ENCODE data around the gene TENT5A.

DNA sequence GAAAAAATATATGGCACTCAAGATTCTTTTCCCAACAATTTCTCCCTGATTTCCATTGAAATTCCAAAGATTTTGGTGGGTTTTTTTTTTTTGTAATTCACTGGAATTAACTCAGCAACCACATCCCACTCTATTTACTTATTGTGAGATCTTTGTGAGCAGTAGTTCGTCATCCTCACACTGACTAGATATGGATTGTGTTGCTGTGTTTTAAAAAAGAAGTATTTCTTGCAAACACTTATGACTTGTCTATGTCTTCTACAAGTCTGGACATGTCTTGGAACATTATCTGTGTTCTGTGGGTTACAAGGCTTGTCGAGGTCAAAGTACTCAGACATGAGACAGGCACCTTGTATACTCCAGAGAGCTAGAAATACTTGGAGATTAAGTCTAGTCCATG, 7.3 kb upstream of the TENT5A start:
- TF ChIP-seq GATA3 (IDR thresholded peaks at IDR 0.05; ENCODE audit: low read depth, low read length) (no peak), GATA2 (IDR thresholded peaks at IDR 0.05; ENCODE audit: low read depth, low read length) (no peak)
